ENCODE measurements around the gene KLHDC10.
A peak's percentile ranks its signal among the peaks of the same experiment; 100 is the strongest.

The KLHDC10 gene

GRCh38 chr7:130141161-130141883 lies 71.0 kb downstream of the KLHDC10 start:
- Histone ChIP-seq H3K79me2 (ENCODE audit: control insufficient read depth, low read length) (no peaks in the 10 kb centered on the region), H3K4me2 (ENCODE audit: low read length) (peak overlapping the region; percentile 82), H3K4me1 (ENCODE audit: control insufficient read depth, low read length) (peaks cover 32% of the 10 kb centered on the region), H3K9me2 (replicated peaks; ENCODE audit: control insufficient read depth, low read length) (no peaks in the 10 kb centered on the region), H3K27ac (ENCODE audit: low read depth, low read length) (no peak overlapping the region), H3K4me3 (ENCODE audit: low read length) (peak overlapping the region; percentile 73), H3K36me3 (ENCODE audit: control insufficient read depth, low read length) (no peaks in the 10 kb centered on the region), H3K27me3 (ENCODE audit: control insufficient read depth, low read length) (peaks cover 14% of the 10 kb centered on the region), H3K9me3 (ENCODE audit: control insufficient read depth, insufficient read depth, low read length) (no peaks in the 10 kb centered on the region), H3F3A (ENCODE audit: control insufficient read depth, insufficient read depth) (peaks cover 11% of the 10 kb centered on the region), H4K20me1 (ENCODE audit: control insufficient read depth, insufficient read depth, low read depth, low read length) (no peaks in the 10 kb centered on the region)
- peak; percentile 45 for TF ChIP-seq CTCF (IDR thresholded peaks at IDR 0.05; ENCODE audit: low read depth, low read length, poor library complexity, severe bottlenecking)
- no peak for TF ChIP-seq EZH2phosphoT487 (IDR thresholded peaks at IDR 0.05; ENCODE audit: borderline replicate concordance, low read length)

- Histone ChIP-seq H3K79me2 (ENCODE audit: control insufficient read depth, low read length) (no peaks in the 10 kb centered on the region), H3K27ac (ENCODE audit: low read depth, low read length) (no peak overlapping the region), H3F3A (ENCODE audit: control insufficient read depth, insufficient read depth) (peaks cover 11% of the 10 kb centered on the region), H3K27me3 (ENCODE audit: control insufficient read depth, low read length) (peaks cover 14% of the 10 kb centered on the region), H3K9me2 (replicated peaks; ENCODE audit: control insufficient read depth, low read length) (no peaks in the 10 kb centered on the region), H3K4me1 (ENCODE audit: control insufficient read depth, low read length) (peaks cover 32% of the 10 kb centered on the region), H3K4me3 (ENCODE audit: low read length) (peak overlapping the region; percentile 73), H3K4me2 (ENCODE audit: low read length) (peak overlapping the region; percentile 82), H3K9me3 (ENCODE audit: control insufficient read depth, insufficient read depth, low read length) (no peaks in the 10 kb centered on the region), H4K20me1 (ENCODE audit: control insufficient read depth, insufficient read depth, low read depth, low read length) (no peaks in the 10 kb centered on the region), H3K36me3 (ENCODE audit: control insufficient read depth, low read length) (no peaks in the 10 kb centered on the region)
- TF ChIP-seq EZH2phosphoT487 (IDR thresholded peaks at IDR 0.05; ENCODE audit: borderline replicate concordance, low read length) (no peak), CTCF (IDR thresholded peaks at IDR 0.05; ENCODE audit: low read depth, low read length, poor library complexity, severe bottlenecking) (no peak)
Measured at GRCh38 chr7:130141884-130142653, 71.7 kb downstream of the KLHDC10 start.

GRCh38 chr7:130142654-130143333 lies 72.5 kb downstream of the KLHDC10 start:
- H3K27me3 ChIP-seq (ENCODE audit: control insufficient read depth, low read length): peaks cover 19% of the 10 kb centered on the region
- no peaks in the 10 kb centered on the region for H3K9me3 ChIP-seq (ENCODE audit: control insufficient read depth, insufficient read depth, low read length)
- TF ChIP-seq CTCF (IDR thresholded peaks at IDR 0.05; ENCODE audit: low read depth, low read length, poor library complexity, severe bottlenecking) (no peak), EZH2phosphoT487 (IDR thresholded peaks at IDR 0.05; ENCODE audit: borderline replicate concordance, low read length) (no peak)
- no peaks in the 10 kb centered on the region for H3K9me2 ChIP-seq (replicated peaks; ENCODE audit: control insufficient read depth, low read length)
- no peak overlapping the region for H3K27ac ChIP-seq (ENCODE audit: low read depth, low read length)
- H3K4me2 ChIP-seq (ENCODE audit: low read length): peak overlapping the region; percentile 82; the same call in 1 of the 2 replicates
- H3F3A ChIP-seq (ENCODE audit: control insufficient read depth, insufficient read depth): peaks cover 11% of the 10 kb centered on the region
- peaks cover 32% of the 10 kb centered on the region for H3K4me1 ChIP-seq (ENCODE audit: control insufficient read depth, low read length)
- no peaks in the 10 kb centered on the region for H3K79me2 ChIP-seq (ENCODE audit: control insufficient read depth, low read length)
- H4K20me1 ChIP-seq (ENCODE audit: control insufficient read depth, insufficient read depth, low read depth, low read length): no peaks in the 10 kb centered on the region
- H3K36me3 ChIP-seq (ENCODE audit: control insufficient read depth, low read length): no peaks in the 10 kb centered on the region
- no peak overlapping the region for H3K4me3 ChIP-seq (ENCODE audit: low read length)
